ENCODE measurements around the gene SLC16A3.
A peak's percentile ranks its signal among the peaks of the same experiment; 100 is the strongest.

SLC16A3 gene

DNA sequence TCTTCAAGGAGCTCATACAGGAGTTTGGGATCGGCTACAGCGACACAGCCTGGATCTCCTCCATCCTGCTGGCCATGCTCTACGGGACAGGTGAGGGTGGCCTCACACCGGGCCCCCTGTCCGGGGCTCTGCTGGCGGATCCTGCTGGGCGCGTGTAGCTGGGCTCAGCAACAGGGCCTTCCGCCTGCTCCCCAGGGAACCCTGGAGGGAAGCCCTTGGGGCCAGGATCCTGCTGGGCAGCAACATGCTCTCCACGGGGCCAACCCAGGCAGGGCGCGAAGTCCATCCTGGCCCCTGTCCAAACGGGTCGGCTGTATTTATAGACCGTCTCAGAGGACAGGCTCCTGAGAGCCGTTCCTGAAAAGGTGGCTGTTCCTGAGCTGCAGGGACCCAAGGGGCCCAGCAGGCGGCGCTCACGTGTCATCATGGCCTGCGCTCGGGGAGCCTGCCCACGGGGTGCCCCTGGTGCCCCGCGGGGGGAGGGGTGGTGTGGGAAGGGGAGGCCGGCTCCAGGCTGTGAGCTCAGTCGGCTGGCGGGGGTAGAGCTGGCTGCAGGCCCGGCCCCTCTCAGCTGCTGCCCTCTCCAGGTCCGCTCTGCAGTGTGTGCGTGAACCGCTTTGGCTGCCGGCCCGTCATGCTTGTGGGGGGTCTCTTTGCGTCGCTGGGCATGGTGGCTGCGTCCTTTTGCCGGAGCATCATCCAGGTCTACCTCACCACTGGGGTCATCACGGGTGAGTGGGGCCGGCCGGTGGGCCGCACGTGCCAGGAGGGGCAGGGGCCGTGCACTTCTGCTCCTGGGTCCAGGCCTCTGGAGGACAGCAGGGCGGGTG lies 7.5 kb downstream of the SLC16A3 start:
- no peak for DNase-seq (ENCODE audit: low read depth in 2 of 2)

DNA sequence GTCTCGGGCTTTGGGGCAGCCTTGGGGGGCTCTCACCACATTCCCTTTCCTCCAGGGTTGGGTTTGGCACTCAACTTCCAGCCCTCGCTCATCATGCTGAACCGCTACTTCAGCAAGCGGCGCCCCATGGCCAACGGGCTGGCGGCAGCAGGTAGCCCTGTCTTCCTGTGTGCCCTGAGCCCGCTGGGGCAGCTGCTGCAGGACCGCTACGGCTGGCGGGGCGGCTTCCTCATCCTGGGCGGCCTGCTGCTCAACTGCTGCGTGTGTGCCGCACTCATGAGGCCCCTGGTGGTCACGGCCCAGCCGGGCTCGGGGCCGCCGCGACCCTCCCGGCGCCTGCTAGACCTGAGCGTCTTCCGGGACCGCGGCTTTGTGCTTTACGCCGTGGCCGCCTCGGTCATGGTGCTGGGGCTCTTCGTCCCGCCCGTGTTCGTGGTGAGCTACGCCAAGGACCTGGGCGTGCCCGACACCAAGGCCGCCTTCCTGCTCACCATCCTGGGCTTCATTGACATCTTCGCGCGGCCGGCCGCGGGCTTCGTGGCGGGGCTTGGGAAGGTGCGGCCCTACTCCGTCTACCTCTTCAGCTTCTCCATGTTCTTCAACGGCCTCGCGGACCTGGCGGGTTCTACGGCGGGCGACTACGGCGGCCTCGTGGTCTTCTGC lies 8.4 kb downstream of the SLC16A3 start:
- no peak for DNase-seq (ENCODE audit: low read depth in 2 of 2)

DNA sequence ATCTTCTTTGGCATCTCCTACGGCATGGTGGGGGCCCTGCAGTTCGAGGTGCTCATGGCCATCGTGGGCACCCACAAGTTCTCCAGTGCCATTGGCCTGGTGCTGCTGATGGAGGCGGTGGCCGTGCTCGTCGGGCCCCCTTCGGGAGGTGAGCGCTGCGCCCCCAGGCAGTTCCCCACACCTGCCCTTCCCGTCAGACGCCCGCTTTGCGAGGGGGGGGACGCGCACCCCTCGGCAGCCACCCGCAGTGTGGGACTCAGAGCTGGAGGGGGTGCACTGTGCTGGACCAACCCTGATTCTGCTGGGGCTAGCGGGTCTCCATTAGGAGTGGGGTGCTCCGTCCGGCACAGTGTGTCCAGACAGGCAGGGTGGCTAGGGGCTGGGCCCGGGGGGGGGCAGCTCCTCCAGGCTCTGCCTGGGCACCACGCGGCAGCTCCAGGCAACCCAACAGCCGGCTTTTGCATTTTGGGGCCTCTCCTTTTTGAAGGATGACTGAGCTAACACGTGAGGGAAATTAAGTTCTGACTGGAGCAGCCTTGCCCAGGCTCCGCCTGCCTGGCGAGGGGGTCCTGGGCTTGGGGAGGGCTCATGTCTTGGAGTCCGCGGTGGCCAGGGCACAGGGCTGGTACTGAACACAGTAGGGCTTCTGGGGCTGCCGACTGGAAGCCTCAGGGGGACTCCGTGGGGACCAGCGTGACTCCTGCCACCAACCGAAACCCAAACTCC lies 9.1 kb downstream of the SLC16A3 start:
- DNase-seq (ENCODE audit: low read depth in 2 of 2), result no peak

DNA sequence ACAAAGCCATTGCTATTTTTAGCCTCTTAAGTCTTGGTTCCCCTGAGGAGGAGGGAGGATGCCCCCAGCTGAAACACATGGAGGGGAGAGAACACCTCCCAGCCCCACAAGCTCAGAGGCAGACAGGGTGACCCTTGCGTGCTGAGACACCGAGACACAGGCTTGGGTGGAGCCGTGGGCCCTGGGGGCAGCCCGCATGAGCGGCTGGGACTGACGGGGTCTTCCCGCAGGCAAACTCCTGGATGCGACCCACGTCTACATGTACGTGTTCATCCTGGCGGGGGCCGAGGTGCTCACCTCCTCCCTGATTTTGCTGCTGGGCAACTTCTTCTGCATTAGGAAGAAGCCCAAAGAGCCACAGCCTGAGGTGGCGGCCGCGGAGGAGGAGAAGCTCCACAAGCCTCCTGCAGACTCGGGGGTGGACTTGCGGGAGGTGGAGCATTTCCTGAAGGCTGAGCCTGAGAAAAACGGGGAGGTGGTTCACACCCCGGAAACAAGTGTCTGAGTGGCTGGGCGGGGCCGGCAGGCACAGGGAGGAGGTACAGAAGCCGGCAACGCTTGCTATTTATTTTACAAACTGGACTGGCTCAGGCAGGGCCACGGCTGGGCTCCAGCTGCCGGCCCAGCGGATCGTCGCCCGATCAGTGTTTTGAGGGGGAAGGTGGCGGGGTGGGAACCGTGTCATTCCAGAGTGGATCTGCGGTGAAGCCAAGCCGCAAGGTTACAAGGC lies 9.8 kb downstream of the SLC16A3 start:
- DNase-seq (ENCODE audit: low read depth in 2 of 2), result peak in 1 of 2 donors; percentile 61

DNA sequence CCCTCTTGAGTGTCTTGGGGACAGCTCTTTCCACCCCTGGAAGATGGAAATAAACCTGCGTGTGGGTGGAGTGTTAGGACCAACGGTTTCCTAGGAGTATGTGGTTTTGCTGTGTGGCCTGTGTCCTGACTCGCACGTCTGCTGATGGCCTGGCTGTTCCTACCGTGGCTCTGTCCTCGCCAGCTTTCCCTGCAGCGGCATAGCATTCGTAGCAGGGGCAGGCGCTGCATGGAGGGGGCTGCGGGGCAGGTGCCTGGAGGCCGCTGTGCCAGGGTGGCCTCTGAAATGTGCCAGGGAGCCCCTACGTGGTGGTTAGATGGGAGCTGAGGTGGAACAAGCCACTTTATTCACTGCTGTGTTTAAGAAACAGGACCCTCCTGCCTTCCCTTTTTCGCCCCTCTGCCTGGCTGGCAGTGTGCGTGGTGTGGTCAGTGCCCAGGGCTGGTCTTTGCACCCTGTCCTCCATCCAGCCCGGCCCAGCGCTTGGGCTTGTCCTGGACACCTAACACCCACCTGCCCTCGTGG lies 10.6 kb downstream of the SLC16A3 start:
- no peak for DNase-seq (ENCODE audit: low read depth in 2 of 2)

DNA sequence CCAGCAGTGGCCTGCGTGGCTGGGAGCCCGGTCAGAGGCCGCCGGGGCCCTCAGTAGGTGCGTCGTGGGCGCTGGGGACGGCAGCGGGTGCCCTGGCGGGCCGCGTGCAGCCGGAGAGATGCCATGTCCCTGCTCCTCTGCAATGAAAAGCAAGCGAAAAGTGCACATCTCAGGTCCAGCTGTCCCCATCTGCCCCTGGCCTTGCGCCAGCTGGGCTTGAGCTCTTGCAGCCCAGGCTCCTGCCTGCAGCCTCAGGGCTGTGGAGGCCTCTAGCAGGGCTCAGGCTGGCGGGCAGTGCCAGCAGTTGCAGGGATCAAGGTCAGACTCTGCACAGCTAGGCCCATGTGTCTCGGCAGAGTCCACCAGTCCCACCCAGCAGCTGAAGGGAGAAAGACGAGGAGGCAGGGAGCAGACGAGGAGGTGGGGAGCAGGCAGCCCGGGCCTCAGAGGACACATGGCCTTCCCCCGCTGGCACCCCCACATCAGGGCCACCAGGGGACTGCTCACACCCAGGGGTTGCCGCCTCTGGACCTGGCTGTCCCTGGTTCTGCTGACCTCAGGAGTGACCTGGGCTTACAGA lies 11.2 kb downstream of the SLC16A3 start:
- no peak for DNase-seq (ENCODE audit: low read depth in 2 of 2)

DNA sequence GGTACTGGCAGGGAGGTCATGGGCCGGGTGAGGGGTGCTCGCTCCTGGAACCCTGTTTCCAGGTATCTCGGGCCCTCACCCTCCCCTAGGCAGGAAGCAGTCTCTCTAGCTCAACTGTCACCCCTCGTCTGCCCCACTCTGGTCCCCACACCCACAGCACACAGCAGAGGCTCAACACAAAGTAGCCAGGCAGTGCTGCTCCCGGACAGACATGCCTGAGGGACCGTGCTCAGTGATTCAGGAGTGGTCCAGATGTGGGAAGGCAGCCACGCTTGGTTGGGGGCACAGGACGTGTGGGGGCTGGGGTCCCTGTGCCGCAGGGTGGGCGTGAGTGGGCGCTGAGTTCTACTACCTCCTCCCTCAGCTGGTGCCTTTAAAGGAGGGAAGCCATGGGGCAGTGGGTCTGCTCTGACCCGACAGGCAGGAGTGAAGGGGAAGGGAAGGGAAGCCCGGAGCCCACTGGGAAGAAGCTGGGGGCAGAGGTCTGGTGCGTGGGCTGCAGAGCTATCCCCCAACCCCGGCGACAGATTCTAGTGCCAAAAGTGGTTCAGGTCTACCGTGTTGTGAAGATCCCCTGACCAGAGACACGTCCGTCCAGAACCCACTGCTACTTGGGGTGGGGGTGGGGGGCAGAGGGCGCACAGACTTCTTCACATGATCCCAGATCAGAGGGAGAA lies 11.8 kb downstream of the SLC16A3 start:
- DNase-seq (ENCODE audit: low read depth in 2 of 2), result no peak

DNA sequence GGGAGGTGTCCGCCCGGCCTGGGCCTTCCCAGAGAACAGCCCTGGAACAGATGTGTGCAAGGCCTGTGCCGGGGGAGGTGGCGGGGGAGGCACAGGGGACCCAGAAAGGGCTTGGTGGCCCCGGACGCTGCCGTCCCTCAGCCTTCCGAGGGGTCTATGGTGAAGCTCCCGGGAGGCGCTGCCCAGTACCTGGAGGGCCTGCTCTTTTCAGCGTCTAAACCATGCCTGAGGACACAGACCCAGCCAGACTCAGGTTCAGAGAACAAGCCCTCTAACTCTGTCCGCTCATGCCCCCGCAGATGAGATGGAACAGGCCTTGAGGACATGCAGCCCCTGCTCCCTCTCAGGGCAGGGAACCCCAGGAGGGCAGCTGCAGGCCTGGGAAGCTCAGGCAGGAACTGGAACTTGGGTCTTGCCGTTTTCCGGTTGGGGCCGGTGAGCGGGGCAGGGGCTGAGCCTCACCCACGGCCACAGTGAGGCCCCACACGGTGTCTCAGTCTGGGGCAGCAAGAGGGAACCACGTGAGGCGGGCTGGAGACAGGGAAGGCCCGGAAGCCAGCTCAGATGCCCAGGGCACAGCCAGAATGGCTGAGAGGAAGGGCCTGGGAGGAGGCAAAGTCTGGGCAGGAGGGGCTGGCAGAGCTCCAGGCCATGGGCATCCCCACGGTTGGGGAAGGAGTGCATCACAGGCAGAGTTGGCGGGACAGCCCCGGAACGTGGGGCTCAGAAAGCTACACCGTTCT lies 12.5 kb downstream of the SLC16A3 start:
- no peak for DNase-seq (ENCODE audit: low read depth in 2 of 2)

DNA sequence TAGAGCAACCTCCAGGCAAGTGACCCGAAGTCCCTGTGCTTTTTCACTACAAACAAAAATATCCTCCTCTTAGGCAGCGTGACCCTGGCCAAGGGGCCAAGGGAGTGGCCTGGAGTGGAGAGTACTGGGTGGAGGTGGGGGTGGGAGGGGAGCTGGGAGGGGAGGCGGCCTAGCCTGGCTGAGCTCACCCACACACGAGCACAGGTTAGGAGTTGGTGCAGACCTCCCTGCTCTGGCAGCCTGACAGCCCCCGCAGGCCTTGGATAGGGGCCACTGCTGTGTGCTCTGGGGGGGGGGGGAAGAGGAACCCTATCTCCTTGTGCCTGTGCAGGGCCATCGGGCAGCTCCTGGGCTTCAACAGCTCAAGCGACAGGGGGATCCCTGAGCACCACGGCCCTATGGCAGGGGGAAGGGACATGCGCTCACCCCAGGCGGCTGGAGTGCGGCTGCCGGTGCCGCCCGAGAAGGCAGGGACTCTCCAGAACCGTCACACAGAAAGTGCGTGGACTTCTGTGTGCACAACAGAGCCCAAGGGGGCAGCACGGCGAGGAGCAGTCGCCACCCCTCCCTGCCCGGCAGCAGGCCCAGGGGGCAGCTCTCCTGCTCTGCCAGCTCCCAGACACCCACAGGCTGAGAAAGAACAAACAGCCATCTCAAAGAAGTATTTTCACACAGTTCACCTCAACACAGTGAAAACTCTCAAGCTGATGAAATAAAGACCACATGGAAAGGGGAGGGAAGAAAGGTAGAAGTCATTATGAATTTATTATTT lies 13.3 kb downstream of the SLC16A3 start:
- no peak for DNase-seq (ENCODE audit: low read depth in 2 of 2)

DNA sequence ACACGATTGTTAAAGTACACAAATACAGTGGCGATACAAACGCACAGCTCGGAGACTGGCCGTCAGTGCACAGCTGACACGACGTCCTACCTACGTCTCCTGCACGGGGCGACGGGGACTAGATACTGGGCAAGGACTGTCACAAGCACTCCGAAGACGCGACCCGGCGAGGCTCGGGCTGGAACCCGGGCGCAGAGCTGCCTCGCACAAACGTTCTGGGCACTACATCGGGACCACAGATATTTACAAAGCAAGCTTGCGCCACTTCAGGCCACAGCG lies 13.8 kb downstream of the SLC16A3 start:
- no peak for DNase-seq (ENCODE audit: low read depth in 2 of 2)

DNA sequence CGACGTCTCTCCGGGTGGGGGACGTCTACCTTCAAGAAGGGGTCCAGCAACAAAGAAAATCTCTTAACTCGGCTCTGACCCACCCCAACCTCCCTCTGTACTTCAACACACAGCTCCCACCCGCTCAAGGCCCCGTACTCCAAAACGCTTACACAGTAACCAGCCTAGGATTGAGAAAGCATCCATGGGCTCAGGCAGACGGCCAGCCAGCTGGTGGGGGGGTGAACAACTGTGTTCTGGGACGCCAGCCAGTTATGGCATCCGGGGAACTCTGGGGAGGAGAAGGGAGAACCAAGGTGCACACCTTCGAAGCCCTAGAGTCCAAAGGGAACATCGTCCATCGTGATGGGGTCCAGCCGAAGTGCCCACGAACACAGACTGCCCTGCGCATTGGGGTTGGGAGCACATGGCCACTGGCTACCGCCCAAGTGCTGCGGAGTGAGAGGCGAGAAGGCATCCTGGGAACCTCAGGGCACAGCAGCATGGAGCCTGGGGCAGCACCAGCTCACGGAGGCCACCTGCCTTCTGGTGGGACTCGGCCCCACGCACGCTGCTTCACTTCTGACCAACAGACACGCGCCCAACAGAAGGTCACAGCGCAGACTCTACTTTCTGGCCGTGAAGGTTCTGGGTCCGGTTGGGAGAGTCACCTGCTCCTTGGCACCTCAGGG lies 14.3 kb downstream of the SLC16A3 start:
- DNase-seq (ENCODE audit: low read depth in 2 of 2), result no peak

DNA sequence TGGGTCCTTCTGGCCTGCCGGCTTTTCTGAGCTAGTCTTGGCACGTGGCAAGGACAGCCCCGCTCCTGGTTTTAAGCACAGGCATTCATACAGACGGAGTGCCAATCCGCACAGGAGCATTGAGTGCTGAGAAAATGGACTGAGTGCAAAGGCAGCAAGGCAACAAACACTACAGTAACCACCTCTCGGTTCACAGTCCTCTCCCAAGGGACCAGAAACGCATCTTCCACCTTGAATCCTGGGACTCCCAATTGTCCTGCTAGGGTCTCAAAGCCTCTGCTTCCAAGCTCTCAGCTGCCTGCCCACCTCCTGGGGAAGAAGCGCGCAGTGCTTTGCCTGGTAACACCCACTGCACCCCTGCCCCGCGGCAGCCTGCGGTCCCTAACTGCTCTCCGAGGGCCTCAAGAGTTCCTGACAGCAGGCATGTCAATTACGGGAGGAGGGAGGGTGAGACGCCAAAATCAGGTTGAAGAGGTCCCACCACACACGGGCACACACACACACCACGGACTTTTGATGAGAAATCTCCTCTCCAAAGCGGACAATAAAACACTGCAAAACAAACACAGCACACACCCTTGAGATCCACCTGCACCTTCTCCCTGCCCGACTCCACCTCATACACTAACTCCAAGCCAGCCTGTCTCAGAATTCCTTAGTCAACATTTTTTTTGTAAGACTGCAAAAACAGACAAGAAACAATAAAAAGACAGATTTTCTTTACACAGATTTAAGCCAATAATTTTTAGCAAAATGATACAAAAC lies 15.0 kb downstream of the SLC16A3 start:
- no peak for DNase-seq (ENCODE audit: low read depth in 2 of 2)

DNA sequence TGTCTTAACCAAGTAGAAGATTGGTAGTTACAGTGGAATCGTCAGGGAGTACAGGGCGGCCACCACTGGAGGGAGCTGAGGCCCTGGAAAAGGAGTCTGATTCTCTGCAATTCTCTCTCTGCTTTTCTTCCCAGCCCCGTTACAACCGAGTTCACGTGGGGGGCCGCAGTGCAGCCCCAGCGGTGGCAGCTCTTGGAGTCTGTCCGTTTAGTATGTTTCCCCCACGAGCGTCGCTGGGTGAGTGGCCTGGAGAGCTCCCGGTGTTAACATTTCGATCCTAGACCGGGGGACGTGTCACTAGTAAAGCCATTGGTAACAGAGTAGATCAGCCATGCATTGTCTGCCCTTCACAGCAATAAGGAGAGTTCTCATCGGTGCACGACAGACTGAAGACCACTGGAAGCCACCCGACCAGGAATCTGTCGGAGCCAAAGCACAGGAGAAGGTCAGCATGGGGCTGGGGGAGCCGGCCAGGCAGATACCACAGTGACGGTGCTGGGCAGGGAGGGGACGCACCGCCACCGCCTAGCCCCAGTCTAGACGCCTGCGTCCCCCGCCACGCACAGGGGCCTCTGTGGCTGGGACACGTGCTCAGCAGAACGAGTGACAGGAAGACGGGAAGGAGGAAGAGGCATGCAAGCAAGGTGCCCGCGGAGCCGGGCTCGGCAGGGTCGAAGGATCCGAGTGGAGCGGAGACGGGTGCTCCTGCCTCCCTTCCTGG lies 15.7 kb downstream of the SLC16A3 start:
- DNase-seq (ENCODE audit: low read depth in 2 of 2), result no peak

DNA sequence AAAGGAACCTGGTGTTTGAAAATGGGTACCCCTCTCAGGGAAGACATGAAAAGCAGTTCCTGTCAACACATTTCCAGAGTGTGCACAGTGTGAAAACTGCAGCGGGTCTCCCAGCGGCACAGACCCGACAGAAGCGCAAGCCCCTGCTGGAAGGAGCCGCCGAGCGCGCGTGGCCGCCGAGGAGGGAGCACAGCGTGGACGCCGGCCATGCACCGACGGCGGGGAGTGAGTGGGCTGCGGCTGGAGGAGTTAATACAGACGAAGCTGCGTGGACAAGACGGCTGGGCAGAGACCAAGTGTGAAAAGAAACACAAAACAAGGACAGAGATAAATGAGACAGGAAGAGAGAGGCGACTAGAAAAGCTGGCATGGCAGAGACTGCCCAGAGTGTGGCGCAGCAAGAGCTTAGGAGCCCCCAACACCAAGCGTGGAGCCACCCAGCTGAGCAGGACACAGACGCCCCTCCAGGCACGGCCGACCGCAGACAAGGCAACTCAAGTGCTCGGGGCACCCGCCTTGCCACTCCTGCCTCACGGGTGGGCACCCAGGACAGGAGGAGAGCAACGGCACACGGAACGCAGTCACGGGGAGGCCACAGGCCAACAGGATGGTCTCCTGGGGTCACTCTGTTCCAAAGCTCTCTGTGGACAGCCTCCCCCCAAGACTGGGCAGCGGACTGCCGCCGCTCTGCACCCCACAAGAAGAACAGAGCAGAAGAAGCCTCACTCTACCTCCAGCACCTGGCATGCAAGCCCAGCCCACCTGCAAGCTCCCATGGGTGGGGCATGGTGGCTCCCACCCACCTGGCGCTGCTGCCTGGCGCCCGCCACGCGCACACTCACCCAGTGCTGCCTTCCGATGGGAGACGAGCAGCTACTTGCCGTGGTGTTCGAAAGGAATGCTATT lies 16.5 kb downstream of the SLC16A3 start:
- DNase-seq (ENCODE audit: low read depth in 2 of 2), result no peak

DNA sequence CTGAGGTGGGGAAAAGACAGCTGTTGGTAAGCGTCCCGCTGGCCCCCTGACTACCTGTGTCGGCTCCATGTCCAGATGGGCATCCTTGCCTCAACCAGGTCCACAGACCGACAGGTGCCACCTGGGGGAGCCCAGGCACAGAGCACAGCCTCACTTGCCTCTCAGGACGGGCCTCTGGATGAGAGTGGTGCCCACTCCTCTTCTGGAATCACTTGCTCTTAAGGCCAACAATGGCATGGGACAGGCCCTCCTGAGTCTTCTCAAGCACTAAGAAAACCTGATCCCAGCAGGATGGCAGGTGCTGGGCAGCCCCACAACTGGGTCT lies 17.2 kb downstream of the SLC16A3 start:
- DNase-seq (ENCODE audit: low read depth in 2 of 2), result no peak

DNA sequence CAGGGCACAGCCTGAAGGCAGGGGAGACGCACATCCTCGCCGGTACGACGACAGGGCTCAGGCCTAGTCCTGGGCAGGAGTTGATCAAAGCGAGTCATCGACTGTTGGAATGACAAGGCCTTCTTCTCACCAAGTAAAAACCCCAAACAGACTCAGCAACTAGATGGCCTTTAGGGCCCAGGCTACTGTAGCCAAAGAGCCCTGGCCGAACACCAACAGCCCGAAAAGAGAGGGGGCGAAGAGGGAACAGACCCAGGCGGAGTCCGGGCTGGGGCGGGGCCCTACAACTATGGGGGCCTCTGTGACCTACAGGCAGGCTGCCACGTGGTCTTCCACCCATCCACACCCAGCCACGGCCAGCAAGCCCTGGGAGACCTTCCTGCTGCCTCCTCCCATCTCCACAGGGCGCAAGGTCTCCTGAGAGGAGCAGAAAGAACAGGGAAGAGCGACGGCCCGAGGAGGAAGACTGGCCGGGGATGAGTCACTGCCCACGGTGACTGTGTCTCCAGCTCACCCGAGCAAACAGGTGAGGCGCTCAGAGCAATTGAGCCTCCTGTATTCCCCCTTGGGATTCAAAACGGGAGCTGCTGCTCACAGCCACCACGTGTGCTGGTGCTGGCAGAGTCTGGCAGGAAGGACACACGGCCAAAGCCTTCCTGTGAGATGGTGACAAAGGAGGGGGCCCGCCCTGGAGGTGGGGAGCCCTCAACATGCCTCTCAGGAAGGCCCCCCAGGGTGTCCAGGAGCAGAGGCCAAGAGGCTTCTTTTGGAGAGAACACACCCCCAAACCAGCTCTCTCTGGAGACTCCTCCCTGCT lies 17.7 kb downstream of the SLC16A3 start:
- DNase-seq (ENCODE audit: low read depth in 2 of 2), result no peak
